ENCODE results near the gene DIDO1.

DIDO1 gene

DNA sequence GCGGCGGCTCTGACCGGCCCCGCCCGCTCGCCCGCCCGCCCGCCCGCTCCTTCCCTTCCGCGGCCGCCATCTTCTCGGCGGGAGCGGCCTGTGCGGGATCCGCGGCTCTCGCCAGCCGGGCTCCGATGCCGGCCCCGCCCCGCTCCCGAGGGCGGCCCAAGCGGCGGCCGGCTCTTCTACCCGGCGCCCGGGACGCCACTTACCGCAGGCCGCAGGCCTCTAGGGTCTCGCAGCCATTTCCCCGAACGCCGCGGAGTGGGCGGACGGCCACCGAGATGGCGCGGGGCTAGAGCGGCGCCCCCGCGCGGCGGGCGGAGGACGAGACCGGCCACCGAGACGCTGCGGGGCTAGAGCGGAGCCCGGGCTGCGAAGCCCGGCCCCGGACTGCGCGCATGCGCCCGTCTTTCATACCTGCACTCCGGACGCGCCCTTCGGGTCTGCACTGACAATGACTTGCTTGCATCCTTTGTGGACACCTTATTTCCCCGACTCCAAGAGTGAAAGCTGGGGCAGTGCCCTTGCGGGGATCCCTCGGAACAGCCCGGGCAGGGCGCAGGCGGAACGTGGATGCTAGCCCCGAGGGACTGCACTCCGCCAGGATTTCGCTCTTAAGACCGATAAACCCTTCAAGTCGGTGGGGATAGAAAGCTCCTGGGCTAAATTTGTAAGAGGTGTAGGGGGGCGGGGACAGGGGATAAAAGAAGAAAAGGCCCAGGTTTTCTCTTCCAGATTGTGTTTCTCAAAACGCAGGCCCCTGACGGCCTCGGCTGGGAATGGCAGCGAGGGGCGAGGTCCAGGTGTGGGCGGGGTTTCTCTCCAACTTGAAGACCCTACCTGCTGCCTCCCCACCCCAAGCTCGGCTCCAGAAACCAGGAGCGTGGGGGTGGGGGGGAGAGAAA, at the start of gene DIDO1:
TSS of gene DIDO1 (minus strand) at position 277 of the 899 bp plus-strand sequence.
- FAIRE-seq = no peak

DNA sequence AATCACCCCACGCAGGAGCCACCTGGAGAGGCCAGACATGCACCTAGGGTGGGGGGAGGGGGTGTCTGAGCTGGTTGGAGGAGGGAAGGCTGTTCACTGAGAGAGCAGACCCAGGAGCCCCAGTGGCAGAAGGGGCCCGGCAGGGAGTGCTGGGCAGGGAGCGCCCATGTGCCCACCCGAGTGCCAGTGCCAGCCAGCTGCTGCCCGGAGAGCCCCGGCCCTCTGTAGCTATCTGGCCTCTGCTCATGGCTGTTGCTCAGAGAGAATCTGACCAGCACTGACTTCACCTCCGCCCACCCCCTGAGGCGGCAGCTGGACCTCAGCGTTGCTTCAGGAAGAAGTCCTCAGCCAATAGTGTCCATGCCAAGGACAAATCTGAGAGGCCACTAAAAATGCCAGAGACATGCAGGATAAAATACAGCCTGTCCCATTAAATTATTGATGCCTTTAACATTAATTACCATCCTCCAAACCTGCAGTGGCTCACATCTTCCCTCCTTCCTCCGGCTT, 49.0 kb upstream of the DIDO1 start:
- FAIRE-seq = no peak

DNA sequence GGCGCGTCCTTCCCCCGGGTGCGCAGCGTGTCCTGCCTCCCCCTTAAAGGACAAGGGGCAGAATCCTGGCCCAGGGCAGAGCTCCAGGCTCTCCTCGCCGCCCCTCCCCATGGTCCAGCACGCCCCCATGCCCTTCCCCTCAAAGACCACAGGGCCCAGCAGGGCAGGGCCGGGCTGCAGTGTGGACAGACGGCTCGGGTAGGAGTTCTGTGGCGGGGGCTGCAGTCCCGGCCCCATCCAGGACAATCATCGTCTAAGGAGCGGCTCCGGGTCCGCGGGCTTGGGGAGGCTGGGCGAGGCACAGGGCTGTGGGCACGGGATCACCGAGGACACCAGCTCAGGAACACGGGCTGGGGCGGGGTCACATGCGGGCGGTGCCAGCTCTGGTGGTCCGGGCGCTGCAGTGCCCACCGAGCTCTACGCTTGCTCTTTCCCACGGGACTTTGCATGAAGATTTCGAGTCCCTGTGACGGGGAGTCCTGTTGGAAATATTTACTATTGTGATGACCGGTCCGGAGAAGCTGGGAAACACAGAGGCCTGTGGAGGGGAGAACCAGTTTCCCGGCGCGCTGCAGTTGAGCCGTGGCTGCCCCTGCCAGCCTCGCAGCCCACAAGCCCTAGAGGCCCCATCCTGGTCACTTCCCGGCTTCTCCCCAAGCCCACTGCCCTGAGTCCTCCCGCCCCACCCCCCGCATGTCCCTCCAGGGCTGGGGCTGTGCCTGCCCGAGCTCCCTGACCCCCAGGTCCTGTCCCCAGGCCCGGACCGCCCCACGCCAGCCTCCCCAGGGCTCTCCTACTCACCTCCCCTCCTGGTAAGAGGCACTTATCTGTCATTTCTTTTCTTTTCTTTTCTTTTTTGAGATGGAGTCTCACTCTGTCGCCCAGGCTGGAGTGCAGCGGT, 46.8 kb upstream of the DIDO1 start:
- FAIRE-seq = no peak

DNA sequence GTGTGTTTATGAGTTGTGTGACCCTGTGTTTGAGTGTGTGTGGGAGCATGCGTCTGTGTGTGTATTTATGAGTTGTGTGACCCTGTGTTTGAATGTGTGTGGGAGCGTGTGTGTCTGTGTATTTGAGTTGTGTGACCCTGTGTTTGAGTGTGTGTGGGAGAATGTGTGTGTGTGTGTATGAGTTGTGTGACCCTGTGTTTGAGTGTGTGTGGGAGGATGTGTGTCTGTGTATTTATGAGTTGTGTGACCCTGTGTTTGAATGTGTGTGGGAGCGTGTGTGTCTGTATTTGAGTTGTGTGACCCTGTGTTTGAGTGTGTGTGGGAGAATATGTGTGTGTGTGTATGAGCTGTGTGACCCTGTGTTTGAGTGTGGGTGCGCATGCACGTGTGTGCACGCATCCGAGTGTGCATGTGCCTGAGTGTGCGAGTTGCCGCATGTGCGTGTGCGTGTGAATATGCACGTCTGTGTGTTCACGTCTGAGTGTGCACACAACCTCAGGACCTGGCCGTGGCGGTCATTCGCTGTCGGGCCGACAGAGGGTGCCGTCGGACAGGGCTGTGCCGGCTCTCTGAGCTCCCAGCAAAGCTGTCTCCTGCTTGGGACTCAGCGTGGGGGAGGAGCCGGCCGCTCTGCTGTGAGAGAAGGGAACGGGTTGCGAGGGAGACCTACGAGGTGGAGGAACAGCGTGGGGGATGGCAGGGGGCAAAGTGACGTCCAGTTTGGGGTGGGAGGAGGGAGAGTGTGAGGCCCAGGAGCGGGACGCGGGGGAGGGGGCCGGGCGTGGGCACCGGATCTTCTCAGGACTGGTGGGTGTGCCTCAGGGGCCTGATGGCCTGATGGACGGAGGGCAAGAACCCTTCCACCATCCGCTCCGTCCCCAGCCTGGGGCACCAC, 45.9 kb upstream of the DIDO1 start:
- FAIRE-seq = no peak

DNA sequence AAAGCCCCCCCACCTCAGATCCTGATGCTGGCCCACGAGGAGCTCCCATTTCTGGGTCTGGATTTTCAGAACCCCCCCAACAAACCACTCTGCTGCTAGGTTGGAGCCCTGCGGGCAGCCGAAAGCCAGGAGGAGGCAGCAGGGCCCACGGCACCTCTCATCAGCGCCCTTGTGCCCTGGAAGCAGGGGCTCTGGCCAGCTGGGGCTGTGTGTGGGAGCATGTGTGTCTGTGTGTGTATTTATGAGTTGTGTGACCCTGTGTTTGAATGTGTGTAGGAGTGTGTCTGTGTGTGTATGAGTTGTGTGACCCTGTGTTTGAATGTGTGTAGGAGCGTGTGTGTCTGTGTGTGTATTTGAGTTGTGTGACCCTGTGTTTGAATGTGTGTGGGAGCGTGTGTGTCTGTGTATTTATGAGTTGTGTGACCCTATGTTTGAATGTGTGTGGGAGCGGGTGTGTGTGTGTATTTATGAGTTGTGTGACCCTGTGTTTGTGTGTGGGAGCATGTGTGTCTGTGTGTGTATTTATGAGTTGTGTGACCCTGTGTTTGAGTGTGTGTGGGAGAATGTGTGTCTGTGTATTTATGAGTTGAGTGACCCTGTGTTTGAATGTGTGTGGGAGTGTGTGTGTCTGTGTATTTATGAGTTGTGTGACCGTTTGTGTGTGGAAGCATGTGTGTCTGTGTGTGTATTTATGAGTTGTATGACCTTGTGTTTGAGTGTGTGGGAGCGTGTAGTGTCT, 45.1 kb upstream of the DIDO1 start:
- FAIRE-seq = no peak

DNA sequence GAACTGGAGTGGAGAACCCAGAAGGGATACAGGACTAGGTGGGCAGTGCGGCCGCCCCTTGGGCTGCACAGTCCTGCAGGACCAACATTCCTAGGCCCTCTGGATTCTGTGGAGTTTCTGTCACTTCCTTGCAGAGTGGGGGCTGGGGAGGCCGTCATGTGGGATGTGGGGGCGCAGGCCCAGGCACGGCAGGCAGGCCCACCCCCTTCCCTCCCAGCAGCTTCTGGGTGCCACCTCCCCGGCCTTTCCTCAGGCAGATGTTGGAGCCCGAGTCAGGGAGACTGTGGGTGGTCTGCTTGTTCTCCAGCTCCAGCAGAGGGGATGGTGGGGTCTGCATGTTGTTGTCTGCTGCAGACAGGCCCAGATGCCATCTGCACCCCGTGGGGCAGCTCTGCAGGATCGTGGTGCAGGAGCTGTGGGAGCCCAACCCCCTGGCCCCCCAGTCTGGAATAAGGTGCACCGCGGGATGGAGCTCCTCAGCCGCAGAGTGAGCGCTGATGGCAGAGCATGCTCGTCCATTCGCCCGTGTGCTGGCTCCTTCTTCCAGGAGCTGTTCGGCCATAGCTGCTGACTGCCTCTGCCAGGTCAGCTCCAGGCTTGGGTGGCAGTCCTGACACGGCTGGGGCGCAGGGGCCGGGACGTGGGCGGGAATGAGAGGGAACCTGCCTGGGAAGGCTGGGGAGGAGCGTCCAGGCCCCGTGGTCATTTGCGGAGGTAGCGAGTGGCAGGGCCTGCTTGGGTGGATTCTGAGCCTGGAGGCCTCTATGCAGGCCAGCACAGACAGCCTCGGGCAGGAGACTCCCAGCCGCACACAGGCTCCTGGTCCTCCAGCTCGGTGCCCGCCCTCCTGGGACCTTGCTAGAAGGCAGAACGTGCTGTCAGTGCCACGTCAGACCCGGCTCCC, 44.3 kb upstream of the DIDO1 start:
- no peak for FAIRE-seq

DNA sequence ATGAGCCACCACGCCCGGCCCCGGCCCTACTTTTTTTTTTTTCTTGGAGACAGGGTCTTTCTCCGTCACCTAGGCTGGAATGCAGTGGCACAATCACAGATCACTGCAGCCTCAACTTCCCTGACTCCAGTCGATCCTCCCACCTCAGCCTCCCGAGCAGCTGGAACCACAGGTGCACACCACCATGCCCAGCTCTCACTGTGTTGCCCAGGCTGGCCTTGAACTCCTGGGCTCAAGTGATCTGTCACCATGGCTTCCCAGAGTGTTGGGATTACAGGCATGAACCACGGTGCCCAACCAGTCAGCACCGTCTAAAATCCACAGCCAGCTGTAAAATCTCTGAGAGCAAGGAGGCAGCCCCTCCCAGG, 43.6 kb upstream of the DIDO1 start:
- no peak for FAIRE-seq

DNA sequence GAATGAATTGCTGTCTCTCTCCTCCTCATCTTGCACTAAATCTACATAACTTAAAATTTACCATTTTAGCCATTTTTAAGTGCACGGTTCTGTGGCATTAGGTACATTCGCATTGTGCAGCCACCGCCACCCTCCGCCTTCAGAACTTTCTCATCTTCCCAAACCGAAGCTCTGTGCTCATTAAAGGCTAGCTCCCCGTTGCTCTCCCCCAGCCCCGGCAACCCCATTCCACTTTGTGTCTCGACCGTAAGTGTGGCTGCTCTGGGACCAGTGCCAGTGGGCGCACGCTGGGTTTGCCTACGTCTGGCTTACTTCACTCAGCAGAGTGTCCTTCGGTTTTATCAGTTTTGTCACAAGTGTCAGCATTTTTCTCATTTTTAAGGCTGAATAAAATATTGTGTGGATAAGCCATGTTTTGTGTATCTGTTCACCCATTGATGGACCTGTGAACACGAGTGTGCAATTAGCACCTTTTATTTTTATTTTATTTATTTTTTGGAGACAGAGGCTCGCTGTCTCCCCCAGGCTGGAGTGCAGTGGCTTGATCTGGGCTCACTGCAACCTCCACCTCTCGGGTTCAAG, 43.0 kb upstream of the DIDO1 start:
- no peak for FAIRE-seq

DNA sequence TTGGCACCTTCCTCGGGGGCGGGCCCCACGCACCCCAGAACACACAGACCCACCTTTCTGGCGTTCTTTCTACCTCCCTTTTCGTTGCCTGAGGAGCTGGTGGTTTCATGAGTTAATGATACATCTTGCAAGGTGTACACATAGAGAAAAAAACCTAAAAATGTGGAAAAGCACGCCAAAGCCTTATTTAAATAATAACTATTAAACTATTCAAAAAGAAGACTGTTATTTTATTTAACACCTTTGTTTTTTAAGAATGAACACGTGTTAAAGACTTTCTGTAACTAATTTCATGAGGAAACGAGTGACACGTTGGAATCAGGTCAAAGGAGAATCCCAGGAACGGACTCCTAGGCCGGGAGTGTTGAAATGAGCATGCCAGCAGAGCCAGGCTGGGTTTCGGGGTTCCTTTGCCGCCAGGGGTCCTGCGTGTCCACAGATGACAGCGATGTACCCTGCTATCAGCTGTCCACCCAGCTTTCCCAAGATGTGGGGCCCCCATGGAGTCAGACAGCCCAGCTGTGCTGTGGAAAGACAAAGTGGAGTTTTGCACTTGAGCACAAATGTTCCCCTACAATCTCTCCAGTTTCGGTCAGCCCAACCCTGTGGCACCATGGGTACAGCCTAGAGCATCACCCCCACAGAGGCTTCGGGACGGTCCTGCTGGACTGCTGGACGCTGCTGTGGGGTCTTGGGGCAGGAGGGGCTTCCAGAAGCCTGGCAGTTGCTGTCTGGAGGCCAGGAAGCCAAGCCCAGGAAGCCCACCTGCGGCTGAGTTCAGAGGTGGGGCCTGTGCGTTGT, 42.3 kb upstream of the DIDO1 start:
- FAIRE-seq = no peak

DNA sequence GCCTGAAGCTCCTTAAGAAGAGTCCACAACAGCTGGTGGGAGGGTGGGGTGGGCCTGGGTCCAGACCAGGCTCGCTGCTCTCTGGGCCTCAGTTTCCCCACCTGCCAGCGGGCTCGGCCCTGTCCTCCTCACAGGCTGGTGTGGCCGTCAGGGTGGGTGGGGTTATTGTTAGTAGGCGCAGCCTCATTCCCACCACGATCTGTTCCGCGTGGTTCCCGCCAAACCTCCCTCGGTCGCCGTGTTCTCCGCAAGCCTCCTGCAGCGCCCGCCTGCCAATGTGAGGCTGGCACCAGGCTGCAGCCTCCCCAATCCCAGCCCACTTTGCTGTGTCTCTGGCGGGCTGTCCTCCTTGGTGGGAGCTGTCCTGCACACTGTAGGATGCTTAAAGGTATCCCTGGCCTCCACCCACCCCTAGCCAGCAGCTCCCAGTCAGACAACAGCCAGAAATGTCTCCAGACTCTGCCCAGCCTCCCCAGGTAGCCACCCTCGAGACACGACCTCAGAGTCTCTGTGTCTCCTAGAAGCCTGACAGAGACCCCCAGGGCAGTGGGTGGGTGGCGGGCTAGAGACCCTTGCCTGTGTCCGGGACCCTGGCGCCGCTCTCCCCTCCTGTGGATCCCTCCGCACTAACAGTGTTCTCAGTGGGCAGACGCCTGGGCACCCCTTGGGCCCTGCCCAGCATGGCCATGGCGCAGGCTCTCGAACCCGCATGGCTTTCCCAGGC, 41.5 kb upstream of the DIDO1 start:
- no peak for FAIRE-seq

DNA sequence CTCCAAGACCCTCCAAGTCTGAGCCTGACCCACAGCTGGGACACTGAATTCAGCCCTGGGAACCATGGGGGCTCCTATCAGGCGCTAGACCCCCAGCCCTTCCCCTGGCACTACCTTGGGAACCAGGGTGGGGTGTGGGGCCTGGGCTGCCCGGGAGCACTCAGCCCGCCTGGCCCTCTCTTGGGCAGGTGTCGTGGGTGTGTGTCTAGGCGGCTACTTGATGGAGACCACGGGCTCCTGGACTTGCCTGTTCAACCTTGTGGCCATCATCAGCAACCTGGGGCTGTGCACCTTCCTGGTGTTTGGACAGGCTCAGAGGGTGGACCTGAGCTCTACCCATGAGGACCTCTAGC, 40.8 kb upstream of the DIDO1 start:
- FAIRE-seq = no peak

DNA sequence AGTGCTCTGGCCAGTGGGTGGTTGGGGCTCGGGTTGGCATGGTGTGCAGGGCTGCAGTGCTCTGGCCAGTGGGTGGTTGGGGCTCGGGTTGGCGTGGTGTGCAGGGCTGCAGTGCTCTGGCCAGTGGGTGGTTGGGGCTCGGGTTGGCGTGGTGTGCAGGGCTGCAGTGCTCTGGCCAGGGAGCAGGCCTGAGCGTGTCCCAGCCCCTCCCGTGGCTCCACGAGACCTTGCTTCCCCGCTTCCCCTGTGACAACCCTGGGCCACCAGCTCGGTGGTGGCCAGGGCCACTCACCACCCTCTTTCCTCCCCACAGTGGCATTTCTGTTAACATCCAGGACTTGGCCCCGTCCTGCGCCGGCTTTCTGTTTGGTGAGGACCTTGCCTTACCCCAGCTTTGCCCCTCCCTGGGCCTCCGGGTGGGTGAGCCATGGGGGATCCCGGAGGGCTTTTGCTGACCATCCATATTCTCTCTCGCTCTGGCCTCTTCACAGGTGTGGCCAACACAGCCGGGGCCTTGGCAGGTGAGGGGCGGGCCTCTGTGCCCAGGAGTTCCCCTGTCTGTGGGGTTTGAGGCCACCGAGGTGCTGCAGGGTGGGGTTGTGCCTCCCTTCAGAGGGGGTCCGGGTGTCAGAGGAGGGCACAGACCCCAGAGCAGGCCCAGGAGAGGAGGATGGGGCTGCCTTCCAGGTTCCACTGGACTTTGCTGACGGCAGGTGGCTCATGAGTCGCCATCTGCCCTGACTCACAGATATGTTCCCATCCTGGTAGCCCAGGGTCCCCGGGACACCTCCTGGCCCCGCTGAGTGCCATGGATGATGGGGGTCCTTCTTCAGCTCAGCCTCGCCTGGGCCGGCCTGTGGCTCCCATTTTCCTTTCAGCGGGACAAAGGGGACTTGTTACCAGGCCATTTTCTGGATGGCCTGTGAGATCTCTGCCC, 40.2 kb upstream of the DIDO1 start:
- FAIRE-seq = no peak

DNA sequence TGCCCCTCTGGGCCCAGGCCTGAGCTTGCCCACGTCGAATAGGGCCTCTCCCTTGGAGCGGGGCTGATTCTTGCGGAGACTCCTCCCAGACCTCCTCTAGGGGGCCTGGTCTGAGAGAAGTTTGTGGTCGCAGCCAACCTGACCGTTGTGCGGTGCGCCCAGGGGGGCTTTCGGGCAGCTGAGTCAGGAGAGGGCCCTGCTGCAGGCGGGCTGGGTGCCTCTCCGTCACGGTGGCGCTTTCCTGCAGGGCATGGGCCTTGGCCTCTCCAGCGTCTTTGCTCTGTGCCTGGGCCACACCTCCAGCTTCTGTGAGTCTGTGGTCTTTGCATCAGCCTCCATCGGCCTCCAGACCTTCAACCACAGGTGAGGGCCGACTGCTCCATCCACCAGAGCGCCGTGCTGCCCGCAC, 39.1 kb upstream of the DIDO1 start:
- no peak for FAIRE-seq

DNA sequence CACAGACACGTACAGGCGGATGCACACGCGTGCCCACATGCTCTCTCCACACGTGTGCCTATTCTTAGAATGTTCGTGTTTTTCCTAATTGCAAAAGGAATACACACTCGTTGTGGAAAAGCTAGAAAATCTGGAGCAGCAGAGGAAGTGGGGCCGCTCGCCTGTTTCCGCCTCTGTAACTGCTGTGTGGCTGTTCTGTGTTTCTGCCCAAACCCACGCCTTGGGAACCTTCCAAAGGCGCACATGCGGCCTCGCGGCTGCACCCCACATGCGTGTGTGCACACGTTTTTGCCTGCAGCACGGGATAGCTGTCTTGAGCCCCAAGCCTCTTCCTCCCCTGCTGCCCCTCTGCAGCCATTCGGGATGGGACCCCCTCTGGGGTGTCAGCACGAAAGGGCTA, 38.4 kb upstream of the DIDO1 start:
- no peak for FAIRE-seq

DNA sequence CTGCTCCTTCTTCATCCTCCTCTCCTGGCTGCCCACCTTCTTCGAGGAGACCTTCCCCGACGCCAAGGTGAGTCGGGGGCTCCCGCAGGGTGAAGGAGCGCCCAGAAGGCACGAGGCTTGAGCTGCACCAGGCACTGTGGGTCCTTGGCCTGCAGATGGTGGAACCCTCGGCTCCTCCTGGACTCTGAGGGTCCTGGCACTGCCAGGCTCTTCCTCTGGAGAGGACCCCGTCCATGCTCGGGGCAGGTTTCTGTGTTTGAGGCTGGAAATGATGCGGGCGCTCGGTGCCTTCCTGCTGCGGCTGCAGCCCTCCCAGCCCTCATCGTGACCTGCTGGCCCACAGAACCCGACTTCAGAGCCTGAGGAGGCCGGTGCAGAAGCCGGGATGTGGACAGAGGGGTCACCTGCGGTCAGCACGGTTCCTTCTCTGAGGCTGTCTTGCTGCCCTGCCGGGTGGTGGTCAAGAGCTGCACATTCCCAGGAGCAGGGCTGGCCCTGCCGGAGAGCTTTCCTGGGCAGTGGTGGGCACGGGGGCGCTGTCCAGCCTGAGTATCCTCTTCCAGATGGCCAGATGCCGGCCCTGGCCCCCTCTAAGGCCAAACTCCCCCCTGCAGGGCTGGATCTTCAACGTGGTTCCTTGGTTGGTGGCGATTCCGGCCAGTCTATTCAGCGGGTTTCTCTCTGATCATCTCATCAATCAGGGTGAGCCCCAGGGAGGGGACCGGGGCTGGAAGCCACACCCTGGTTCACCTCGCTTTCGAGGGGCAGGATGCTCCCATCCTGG, 37.5 kb upstream of the DIDO1 start:
- no peak for FAIRE-seq

DNA sequence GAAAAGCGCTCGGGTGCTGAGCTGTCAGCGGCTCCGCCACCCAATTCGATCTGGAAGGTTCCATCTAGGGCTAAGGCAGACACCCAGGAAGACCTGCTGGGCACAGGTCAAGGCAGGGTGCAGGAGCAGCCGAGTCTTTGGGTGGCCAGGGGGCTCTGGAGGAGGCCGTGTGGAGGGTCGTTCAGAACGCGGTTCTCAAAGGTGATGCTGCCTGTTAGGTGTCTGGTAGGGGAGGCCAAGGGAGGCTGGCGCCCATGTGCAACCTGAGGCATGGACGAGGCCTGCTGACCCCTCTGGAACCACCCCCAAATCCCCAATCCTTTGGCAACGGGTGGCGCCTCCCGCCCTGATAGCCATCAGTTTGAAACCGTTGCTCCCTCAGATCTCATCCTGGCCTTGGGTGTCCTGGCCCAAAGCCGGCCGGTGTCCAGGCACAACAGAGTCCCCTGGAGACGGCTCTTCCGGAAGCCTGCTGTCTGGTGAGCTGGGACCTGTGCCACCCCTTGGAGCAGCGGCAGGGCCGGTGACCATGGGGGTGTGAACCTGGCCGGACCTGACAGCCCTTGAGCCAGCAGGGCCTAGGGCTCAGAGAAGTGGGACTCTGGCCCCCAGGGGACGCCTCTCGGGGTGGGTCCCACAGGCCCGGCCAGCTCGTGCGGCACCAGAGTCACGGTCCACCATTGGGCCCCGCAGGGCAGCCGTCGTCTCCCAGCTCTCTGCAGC, 36.7 kb upstream of the DIDO1 start:
- no peak for FAIRE-seq
